ENCODE measurements around the gene LILRB2. TPM values are rescaled to one million over a fixed set of nuclear protein-coding genes. Genes with fewer than 3 reads are reported as not detected.
"Not testable (repeated sequence)": the region's sequence is repeated elsewhere in the genome, so short reads cannot be mapped to it uniquely, and the experiment has no call there.

The LILRB2 gene
- total RNA-seq, 1 donor from 2014 or later, result not detected

DNA sequence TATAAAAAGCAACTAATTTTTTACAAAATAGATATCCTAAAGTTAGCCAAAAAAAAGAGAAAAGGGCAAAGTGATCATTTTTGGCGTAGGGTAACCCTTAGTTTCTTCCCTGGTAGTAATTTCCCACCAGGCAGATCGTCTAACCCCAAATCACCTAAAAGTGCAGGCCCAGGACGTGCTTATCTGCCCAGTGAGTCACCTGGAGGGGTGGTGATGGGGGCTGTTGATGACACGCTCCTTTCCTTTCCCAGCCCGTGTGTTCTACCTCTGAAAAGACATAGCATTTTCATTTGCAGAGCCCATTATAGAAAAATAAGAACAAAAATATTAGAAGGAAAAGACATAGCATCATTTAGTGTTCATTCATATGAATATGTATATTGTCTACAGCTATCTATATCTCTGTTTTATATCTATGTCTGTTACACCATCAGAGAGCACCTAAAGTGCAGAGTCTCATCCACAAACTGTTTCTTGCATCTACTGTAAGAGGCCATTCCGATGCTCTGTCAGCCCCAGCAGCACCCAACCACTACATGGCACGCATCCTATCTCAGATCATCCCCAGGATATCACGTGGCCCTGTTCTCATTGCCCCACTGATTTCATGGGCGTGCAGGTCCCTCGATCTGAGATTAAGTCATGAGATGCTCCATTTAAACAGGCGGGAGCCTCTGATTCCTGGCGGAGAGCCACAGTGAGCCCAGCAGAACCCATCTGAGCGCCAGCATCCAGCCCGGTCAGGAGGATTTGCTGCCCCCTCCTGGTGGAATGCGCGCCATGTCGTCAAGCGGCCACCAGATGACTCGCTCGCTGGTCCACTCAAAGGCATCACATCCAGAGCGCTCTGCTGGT lies 49.6 kb downstream of the LILRB2 start:
- Mint-ChIP-seq H3K36me3 (ENCODE audit: insufficient read depth) (peaks cover 2% of the 10 kb centered on the region), H3K27ac (no peak overlapping the region), H3K9me3 (ENCODE audit: low read depth) (peaks cover 16% of the 10 kb centered on the region), H3K4me3 (ENCODE audit: low read depth) (no peak overlapping the region), H3K27me3 (peaks cover 53% of the 10 kb centered on the region), H3K4me1 (ENCODE audit: low read depth) (peaks cover 2% of the 10 kb centered on the region)
- TF ChIP-seq, protein P1, sequence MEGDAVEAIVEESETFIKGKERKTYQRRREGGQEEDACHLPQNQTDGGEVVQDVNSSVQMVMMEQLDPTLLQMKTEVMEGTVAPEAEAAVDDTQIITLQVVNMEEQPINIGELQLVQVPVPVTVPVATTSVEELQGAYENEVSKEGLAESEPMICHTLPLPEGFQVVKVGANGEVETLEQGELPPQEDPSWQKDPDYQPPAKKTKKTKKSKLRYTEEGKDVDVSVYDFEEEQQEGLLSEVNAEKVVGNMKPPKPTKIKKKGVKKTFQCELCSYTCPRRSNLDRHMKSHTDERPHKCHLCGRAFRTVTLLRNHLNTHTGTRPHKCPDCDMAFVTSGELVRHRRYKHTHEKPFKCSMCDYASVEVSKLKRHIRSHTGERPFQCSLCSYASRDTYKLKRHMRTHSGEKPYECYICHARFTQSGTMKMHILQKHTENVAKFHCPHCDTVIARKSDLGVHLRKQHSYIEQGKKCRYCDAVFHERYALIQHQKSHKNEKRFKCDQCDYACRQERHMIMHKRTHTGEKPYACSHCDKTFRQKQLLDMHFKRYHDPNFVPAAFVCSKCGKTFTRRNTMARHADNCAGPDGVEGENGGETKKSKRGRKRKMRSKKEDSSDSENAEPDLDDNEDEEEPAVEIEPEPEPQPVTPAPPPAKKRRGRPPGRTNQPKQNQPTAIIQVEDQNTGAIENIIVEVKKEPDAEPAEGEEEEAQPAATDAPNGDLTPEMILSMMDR (IDR thresholded peaks at IDR 0.05; ENCODE audit: unreplicated experiment), result peak; percentile 100
- peak; percentile 93 for DNase-seq (ENCODE audit: low spot score, unreplicated experiment)

DNA sequence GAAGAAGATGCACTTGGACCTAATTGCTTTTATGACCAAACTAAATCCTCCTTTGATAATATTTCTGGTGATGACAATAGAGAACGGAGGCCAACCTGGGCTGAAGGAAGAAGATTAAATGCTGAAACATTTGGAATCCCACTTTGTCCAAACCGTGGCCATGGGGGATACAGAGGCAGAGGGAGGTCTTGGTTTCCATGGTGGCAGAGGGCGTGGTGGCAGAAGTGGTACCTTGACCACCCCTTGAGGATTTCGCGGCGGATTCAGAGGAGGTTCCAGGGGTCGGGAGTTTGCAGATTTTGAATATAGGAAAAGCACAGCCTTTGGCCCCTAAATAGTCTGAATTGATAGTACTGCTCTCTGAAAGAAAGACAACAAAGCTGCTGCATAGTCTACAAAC lies 50.9 kb downstream of the LILRB2 start:
- H3K27ac Mint-ChIP-seq, result no peak overlapping the region
- peaks cover 60% of the 10 kb centered on the region for H3K27me3 Mint-ChIP-seq
- TF ChIP-seq, protein P1 (IDR thresholded peaks at IDR 0.05; ENCODE audit: unreplicated experiment), result no peak
- peaks cover 16% of the 10 kb centered on the region for H3K9me3 Mint-ChIP-seq (ENCODE audit: low read depth)
- H3K36me3 Mint-ChIP-seq (ENCODE audit: insufficient read depth), result peaks cover 2% of the 10 kb centered on the region
- no peak overlapping the region for H3K4me3 Mint-ChIP-seq (ENCODE audit: low read depth)
- H3K4me1 Mint-ChIP-seq (ENCODE audit: low read depth), result peaks cover 2% of the 10 kb centered on the region
- no peak for DNase-seq (ENCODE audit: low spot score, unreplicated experiment)

DNA sequence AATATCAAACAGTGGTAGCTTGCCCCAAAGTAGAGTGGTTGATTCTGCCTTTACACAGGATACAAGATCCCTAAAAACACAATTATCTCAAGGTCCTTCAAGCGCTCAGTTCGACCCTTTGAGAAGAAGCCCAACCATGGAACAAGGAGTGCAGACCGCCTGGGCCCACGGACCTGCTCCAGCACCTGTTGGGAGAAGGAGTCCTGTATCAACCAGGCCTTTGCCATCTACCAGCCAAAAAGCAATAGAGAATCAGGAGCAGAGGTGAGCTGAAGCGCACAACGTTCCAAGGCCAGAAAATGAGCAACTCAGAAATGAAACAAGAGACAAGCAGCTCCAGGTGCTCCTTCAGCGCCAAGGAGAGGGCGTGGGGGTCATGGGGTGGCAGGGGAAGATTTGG lies 51.8 kb downstream of the LILRB2 start:
- peaks cover 11% of the 10 kb centered on the region for H3K9me3 Mint-ChIP-seq (ENCODE audit: low read depth)
- peaks cover 57% of the 10 kb centered on the region for H3K27me3 Mint-ChIP-seq

DNA sequence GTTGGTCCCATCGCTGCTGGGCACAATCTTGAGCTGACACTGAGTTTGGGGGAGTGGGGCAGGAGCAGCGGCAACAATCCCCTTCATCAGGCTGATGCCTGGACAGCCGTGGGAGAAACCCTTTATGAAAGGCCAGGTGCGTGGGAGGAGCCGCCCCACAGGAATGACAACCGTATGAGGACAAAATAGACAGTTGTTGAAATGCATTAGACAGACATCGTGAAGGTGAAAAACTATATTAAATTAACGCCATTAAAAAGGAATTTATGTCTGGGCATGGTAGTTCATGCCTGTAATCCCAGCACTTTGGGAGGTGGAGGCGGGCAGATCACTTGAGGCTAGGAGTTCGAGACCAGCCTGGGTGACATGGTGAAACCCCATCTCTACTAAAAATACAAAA lies 56.3 kb downstream of the LILRB2 start:
- not testable (repeated sequence) for H3K36me3 Mint-ChIP-seq (ENCODE audit: insufficient read depth); H3K4me1 Mint-ChIP-seq (ENCODE audit: low read depth); H3K4me3 Mint-ChIP-seq (ENCODE audit: low read depth); DNase-seq (ENCODE audit: low spot score, unreplicated experiment); H3K27ac Mint-ChIP-seq
- Mint-ChIP-seq H3K27me3 (peaks cover 41% of the 10 kb centered on the region), H3K9me3 (ENCODE audit: low read depth) (peaks cover 11% of the 10 kb centered on the region)

More for the DNA sequence above, 51.8 kb downstream of the LILRB2 start:
- no peak overlapping the region for H3K4me3 Mint-ChIP-seq (ENCODE audit: low read depth)
- no peak for DNase-seq (ENCODE audit: low spot score, unreplicated experiment)
- TF ChIP-seq, protein P1 (IDR thresholded peaks at IDR 0.05; ENCODE audit: unreplicated experiment), result no peak
- H3K36me3 Mint-ChIP-seq (ENCODE audit: insufficient read depth), result peaks cover 2% of the 10 kb centered on the region
- H3K27ac Mint-ChIP-seq, result no peak overlapping the region
- peaks cover 2% of the 10 kb centered on the region for H3K4me1 Mint-ChIP-seq (ENCODE audit: low read depth)

DNA sequence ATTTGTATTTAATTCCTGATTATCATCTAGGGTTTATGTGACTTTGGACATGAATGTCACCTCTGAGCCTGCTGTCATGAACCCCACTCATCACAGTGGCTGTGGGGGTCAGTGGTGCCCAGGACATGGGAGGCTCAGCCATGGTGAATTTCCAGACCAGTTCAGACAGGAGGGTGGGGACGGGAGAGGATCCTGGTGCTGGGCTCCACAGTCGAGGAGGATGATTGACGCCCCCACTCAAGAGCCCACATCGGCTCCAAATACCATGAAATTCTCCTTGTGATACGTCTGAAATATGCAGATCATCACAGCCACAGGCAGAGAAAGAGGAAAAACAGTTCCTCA lies 57.0 kb downstream of the LILRB2 start:
- DNase-seq (ENCODE audit: low spot score, unreplicated experiment); H3K36me3 Mint-ChIP-seq (ENCODE audit: insufficient read depth); H3K4me1 Mint-ChIP-seq (ENCODE audit: low read depth); H3K9me3 Mint-ChIP-seq (ENCODE audit: low read depth); H3K4me3 Mint-ChIP-seq (ENCODE audit: low read depth); H3K27ac Mint-ChIP-seq: not testable (repeated sequence)
- H3K27me3 Mint-ChIP-seq, result peaks cover 36% of the 10 kb centered on the region

Small RNA genes lying within 50 kb of the gene (microRNA-seq; reads per million reads assigned to microRNA genes)
- gene MIR4752 (ENCODE audit: borderline number of aligned reads, unreplicated experiment), result not detected

Other genes with a start within 250 kb of the LILRB2 start
- gene VSTM1, start 217.2 kb downstream of the LILRB2 start, total RNA-seq, result not detected in 2 replicates
- not detected in 2 replicates for gene TARM1, start 199.7 kb downstream of the LILRB2 start, total RNA-seq
- not detected in 2 replicates for gene OSCAR, start 180.3 kb downstream of the LILRB2 start, total RNA-seq
- gene NDUFA3, start 178.3 kb downstream of the LILRB2 start, total RNA-seq, result 139 and 162 TPM in 2 replicates
- gene TFPT, start 165.5 kb downstream of the LILRB2 start, total RNA-seq, result 21.1 and 21.8 TPM in 2 replicates
- gene PRPF31, start 165.4 kb downstream of the LILRB2 start, total RNA-seq, result 71.3 and 78.8 TPM in 2 replicates
- gene CNOT3, start 143.3 kb downstream of the LILRB2 start, total RNA-seq, result 75.4 and 77.3 TPM in 2 replicates
- 6.8 and 7.2 TPM in 2 replicates for gene LENG1, start 121.4 kb downstream of the LILRB2 start, total RNA-seq
- gene TMC4, start 108.0 kb downstream of the LILRB2 start, total RNA-seq, result 119 and 125 TPM in 2 replicates
- 91.5 and 99.1 TPM in 2 replicates for gene MBOAT7, start 91.5 kb downstream of the LILRB2 start, total RNA-seq
- 38.6 and 39.7 TPM in 2 replicates for gene TSEN34, start 89.8 kb downstream of the LILRB2 start, total RNA-seq
- gene RPS9, start 80.3 kb downstream of the LILRB2 start, total RNA-seq, result 1,160 and 1,179 TPM in 2 replicates
- 0.50 TPM in 1 of 2 replicates, not detected in the other for gene LILRB3, start 58.1 kb downstream of the LILRB2 start, total RNA-seq
- not detected in 2 replicates for gene LILRA6, start 38.3 kb downstream of the LILRB2 start, total RNA-seq
- gene LILRB5, start 23.8 kb downstream of the LILRB2 start, total RNA-seq, result not detected in 2 replicates
- gene LILRA5, start 32.1 kb upstream of the LILRB2 start, total RNA-seq, result not detected in 2 replicates
- gene LILRA4, start 58.1 kb upstream of the LILRB2 start, total RNA-seq, result not detected in 2 replicates
- not detected in 2 replicates for gene LAIR1, start 83.8 kb upstream of the LILRB2 start, total RNA-seq
- 133 and 144 TPM in 2 replicates for gene TTYH1, start 134.4 kb upstream of the LILRB2 start, total RNA-seq
- 188 and 210 TPM in 2 replicates for gene LENG8, start 168.1 kb upstream of the LILRB2 start, total RNA-seq
- 0.72 and 0.75 TPM in 2 replicates for gene LENG9, start 182.7 kb upstream of the LILRB2 start, total RNA-seq
- gene CDC42EP5, start 192.2 kb upstream of the LILRB2 start, total RNA-seq, result 1.6 and 2.1 TPM in 2 replicates
- gene LAIR2, start 221.7 kb upstream of the LILRB2 start, total RNA-seq, result not detected in 2 replicates

Measured in progenitor cell of endocrine pancreas (in vitro differentiated cells).